ENCODE results near the gene ZSWIM7. TPM values are rescaled to one million over a fixed set of nuclear protein-coding genes. Genes with fewer than 3 reads are reported as not detected.

Gene ZSWIM7
- polyA plus RNA-seq, 1 experiment = 22.2 TPM

DNA sequence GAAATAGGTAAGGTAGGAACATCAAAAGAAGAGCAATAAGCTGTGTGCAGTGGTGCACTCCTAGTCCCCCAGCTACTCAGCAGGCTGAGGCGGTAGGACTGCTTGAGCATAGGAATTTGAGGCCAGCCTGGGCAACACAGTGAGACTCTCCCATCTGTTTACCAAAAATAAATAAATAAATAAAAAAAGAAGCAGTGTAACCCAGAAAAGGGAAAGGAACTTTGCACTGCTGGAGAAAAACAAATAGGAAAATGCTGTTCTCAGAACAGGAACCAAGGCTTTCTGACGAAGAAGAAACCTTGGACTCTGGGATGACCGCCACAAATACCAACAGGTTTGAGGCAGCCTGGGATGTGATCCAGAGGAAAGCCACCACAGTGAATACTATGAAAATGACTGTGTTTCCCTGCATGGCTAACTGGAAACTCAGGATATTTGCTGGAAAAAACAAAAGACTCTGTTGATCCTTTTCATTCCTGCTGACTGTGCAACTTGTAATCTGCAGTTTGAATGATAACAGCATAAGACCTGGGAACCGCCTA, 41.3 kb upstream of the ZSWIM7 start:
- H3K27me3 ChIP-seq (ENCODE audit: control insufficient read depth, insufficient read depth, low read length) = no peaks in the 10 kb centered on the region
- ChIA-PET POLR2A (no interaction called here), CTCF (no interaction called here)
- no peak overlapping the region for H3K27ac ChIP-seq (ENCODE audit: low read depth, low read length)
- no peak overlapping the region for H3K4me3 ChIP-seq (ENCODE audit: low read depth, low read length)
- H3K9me3 ChIP-seq (ENCODE audit: control insufficient read depth, insufficient read depth, low read length) = no peaks in the 10 kb centered on the region
- TF ChIP-seq, protein P1, sequence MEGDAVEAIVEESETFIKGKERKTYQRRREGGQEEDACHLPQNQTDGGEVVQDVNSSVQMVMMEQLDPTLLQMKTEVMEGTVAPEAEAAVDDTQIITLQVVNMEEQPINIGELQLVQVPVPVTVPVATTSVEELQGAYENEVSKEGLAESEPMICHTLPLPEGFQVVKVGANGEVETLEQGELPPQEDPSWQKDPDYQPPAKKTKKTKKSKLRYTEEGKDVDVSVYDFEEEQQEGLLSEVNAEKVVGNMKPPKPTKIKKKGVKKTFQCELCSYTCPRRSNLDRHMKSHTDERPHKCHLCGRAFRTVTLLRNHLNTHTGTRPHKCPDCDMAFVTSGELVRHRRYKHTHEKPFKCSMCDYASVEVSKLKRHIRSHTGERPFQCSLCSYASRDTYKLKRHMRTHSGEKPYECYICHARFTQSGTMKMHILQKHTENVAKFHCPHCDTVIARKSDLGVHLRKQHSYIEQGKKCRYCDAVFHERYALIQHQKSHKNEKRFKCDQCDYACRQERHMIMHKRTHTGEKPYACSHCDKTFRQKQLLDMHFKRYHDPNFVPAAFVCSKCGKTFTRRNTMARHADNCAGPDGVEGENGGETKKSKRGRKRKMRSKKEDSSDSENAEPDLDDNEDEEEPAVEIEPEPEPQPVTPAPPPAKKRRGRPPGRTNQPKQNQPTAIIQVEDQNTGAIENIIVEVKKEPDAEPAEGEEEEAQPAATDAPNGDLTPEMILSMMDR (IDR thresholded peaks at IDR 0.05; ENCODE audit: low read depth, low read length) = no peak
- peak; percentile 21 for DNase-seq (ENCODE audit: low read depth, low spot score)

DNA sequence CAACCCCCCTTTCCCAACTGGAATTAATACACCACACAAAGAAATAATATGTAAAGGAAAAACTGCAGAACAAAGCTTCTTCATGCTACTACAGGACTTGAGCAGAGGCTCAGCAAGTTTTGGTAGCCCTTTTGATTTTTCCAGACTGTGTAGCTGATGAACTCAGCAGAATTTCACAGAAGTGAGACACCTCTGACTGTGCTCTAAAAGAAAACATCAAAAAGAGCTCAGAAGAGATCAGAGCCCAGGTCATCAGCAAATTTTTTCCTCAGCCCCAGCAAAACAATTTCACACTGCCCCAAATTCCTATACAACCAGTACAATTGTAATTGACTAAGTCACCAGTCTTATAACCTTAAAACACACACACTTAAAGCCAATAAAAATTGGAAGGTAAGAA, 38.1 kb upstream of the ZSWIM7 start:
- POLR2A ChIA-PET = no interaction called here
- Histone ChIP-seq H3K27me3 (ENCODE audit: control insufficient read depth, insufficient read depth, low read length) (no peaks in the 10 kb centered on the region), H3K9me3 (ENCODE audit: control insufficient read depth, insufficient read depth, low read length) (no peaks in the 10 kb centered on the region), H3K27ac (ENCODE audit: low read depth, low read length) (no peak overlapping the region), H3K4me3 (ENCODE audit: low read depth, low read length) (no peak overlapping the region)
- DNase-seq (ENCODE audit: low read depth, low spot score) = no peak
- CTCF ChIA-PET = no interaction called here
- TF ChIP-seq, protein P1 (IDR thresholded peaks at IDR 0.05; ENCODE audit: low read depth, low read length) = no peak

DNA sequence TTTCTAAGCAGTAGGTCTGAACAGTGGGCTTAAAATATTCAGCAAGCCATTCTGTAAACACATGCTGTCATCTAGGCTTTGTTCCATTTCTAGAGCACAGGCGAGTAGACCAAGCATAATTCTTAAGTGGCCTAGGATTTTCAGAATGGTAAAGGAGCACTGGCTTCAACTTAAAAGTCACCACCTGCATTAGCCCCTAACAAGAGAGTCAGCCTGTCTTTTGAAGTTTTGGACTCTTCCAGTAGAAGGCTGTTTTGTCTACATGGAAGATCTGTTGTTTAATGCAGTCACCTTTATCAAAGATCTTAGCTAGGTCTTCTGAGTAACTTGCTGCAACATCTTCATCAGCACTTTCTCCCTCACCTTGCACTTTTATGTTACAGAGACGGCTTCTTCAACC, 36.8 kb upstream of the ZSWIM7 start:
- CTCF ChIA-PET = no interaction called here
- POLR2A ChIA-PET = no interaction called here
- TF ChIP-seq, protein P1 (IDR thresholded peaks at IDR 0.05; ENCODE audit: low read depth, low read length) = no peak

DNA sequence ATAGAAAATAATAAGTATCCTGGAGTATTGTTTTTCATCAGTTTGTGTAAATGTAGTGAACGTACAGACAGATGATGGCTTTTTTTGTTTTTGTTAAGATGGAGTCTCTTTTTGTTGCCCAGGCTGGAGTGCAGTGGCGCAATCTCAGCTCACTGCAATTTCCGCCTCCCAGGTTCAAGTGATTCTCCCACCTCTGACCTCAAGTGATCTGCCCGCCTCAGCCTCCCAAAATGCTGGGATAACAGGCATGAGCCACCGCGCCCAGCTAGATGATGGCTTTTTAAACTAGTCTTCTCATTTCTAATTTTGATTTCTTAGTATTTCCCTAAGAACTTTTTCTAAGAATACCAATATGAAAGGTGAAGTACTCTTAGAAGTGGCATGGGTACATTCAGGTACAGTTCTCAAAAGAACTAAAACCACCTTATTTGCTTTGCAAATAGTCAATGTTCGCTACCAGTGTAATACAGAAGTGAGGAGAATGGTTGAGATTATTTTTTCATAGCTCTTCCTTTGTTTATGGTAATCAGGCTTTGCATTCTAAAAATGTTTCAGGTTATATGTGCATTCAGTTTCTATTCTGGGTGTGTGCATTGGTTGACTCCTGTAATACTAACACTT, 34.3 kb upstream of the ZSWIM7 start:
- POLR2A ChIA-PET = no interaction called here
- no peak overlapping the region for H3K4me3 ChIP-seq (ENCODE audit: low read depth, low read length)

More for the DNA sequence above, 36.8 kb upstream of the ZSWIM7 start:
- Histone ChIP-seq H3K4me3 (ENCODE audit: low read depth, low read length) (no peak overlapping the region), H3K9me3 (ENCODE audit: control insufficient read depth, insufficient read depth, low read length) (no peaks in the 10 kb centered on the region), H3K27me3 (ENCODE audit: control insufficient read depth, insufficient read depth, low read length) (no peaks in the 10 kb centered on the region), H3K27ac (ENCODE audit: low read depth, low read length) (no peak overlapping the region)
- no peak for DNase-seq (ENCODE audit: low read depth, low spot score)

More for the DNA sequence above, 34.3 kb upstream of the ZSWIM7 start:
- H3K27ac ChIP-seq (ENCODE audit: low read depth, low read length) = no peak overlapping the region
- H3K27me3 ChIP-seq (ENCODE audit: control insufficient read depth, insufficient read depth, low read length) = no peaks in the 10 kb centered on the region
- DNase-seq (ENCODE audit: low read depth, low spot score) = no peak
- TF ChIP-seq, protein P1 (IDR thresholded peaks at IDR 0.05; ENCODE audit: low read depth, low read length) = no peak
- CTCF ChIA-PET = no interaction called here
- no peaks in the 10 kb centered on the region for H3K9me3 ChIP-seq (ENCODE audit: control insufficient read depth, insufficient read depth, low read length)

Data from AG04450 (cell line).